WTC11 (cell line): Measurements from ENCODE around the gene LEUTX. TPM values are rescaled to one million over a fixed set of nuclear protein-coding genes. Genes with fewer than 3 reads are reported as not detected.

Experiments used
- ATAC-seq: fragments of 200-7000 bp; cut with Tn5 transposase; 2 replicates; pipeline ENCODE4 v1.10.0; 2021; ENCODE audit warnings: mild to moderate bottlenecking, moderate library complexity
- CTCF ChIA-PET: fragments of 300-600 bp; sonication (Branson Sonifier 250); formaldehyde crosslinking; loops from one replicate; lab custom pipeline; 2021; ENCODE audit warnings: antibody characterized with exemption; lab: Charles Lee
- POLR2A ChIA-PET: fragments of 350-600 bp; sonication (Branson Sonifier 250); formaldehyde crosslinking; loops from one replicate; lab custom pipeline; 2021; ENCODE audit warnings: antibody characterized with exemption; lab: Charles Lee
- DNase-seq: peaks from one replicate; pipeline ENCODE4 v3.0.0; 2021; ENCODE audit warnings: low spot score
- H3K27ac Mint-ChIP-seq: 2 replicates; pipeline ENCODE4 v1.8.0; 2021; ENCODE audit warnings: mixed read lengths
- H3K27me3 Mint-ChIP-seq: 2 replicates; pipeline ENCODE4 v1.8.0; 2021; ENCODE audit warnings: low read depth, mild to moderate bottlenecking, moderate library complexity, mixed read lengths
- H3K36me3 Mint-ChIP-seq: 2 replicates; pipeline ENCODE4 v1.8.0; 2021; ENCODE audit warnings: mixed read lengths
- H3K4me1 Mint-ChIP-seq: 2 replicates; pipeline ENCODE4 v1.8.0; 2022; ENCODE audit warnings: mixed read lengths
- H3K4me3 Mint-ChIP-seq: 2 replicates; pipeline ENCODE4 v1.8.0; 2021; ENCODE audit warnings: mild to moderate bottlenecking, moderate library complexity, mixed read lengths
- H3K9me3 Mint-ChIP-seq: 2 replicates; pipeline ENCODE4 v1.8.0; 2021; ENCODE audit warnings: mixed read lengths
- ATF2 ChIP-seq: sonication (generic); formaldehyde crosslinking; IDR thresholded peaks from 2 replicates; pipeline ENCODE4 v1.8.1; 2022; ENCODE audit warnings: low read depth, missing genetic modification reagents, borderline replicate concordance
- ATF3 ChIP-seq: sonication (generic); formaldehyde crosslinking; conservative IDR thresholded peaks from 2 replicates; pipeline ENCODE4 v1.8.1; 2022; ENCODE audit warnings: mild to moderate bottlenecking, missing genetic modification reagents
- ATF6 ChIP-seq: sonication (generic); formaldehyde crosslinking; IDR thresholded peaks from 2 replicates; pipeline ENCODE4 v1.8.1; 2023; ENCODE audit warnings: mild to moderate bottlenecking, missing genetic modification reagents
- ERG ChIP-seq: fragments of 250-450 bp; sonication (Bioruptor Pico); IDR thresholded peaks from 2 replicates; pipeline ENCODE4 v1.8.0; 2021; ENCODE audit warnings: mild to moderate bottlenecking
- IRF1 ChIP-seq: sonication (generic); formaldehyde crosslinking; IDR thresholded peaks from 2 replicates; pipeline ENCODE4 v1.8.0; 2023; ENCODE audit warnings: missing genetic modification reagents
- IRF2 ChIP-seq: sonication (generic); formaldehyde crosslinking; IDR thresholded peaks from 2 replicates; pipeline ENCODE4 v1.8.0; 2022; ENCODE audit warnings: low read depth, missing genetic modification reagents, borderline replicate concordance
- KAT7 ChIP-seq: sonication (generic); formaldehyde crosslinking; IDR thresholded peaks from 2 replicates; pipeline ENCODE4 v1.8.1; 2023; ENCODE audit warnings: missing genetic modification reagents, mild to moderate bottlenecking, borderline replicate concordance
- MXD4 ChIP-seq: fragments of 250-450 bp; sonication (Bioruptor Pico); IDR thresholded peaks from 2 replicates; pipeline ENCODE4 v1.8.0; 2021; ENCODE audit warnings: mild to moderate bottlenecking, moderate library complexity, borderline replicate concordance
- MYBL2 ChIP-seq: sonication (generic); formaldehyde crosslinking; IDR thresholded peaks from 2 replicates; pipeline ENCODE4 v1.8.1; 2023; ENCODE audit warnings: mild to moderate bottlenecking, moderate library complexity, missing genetic modification reagents
- NR3C1 ChIP-seq: sonication (generic); formaldehyde crosslinking; conservative IDR thresholded peaks from 2 replicates; pipeline ENCODE4 v1.8.1; 2023; ENCODE audit warnings: low read depth, mild to moderate bottlenecking, missing genetic modification reagents
- TEAD4 ChIP-seq: sonication (generic); formaldehyde crosslinking; IDR thresholded peaks from 2 replicates; pipeline ENCODE4 v1.8.0; 2022; ENCODE audit warnings: mild to moderate bottlenecking, missing genetic modification reagents
- USF1 ChIP-seq: sonication (generic); formaldehyde crosslinking; IDR thresholded peaks from 2 replicates; pipeline ENCODE4 v1.8.0; 2022; ENCODE audit warnings: mild to moderate bottlenecking, missing genetic modification reagents
- ZNF263 ChIP-seq: sonication (generic); formaldehyde crosslinking; IDR thresholded peaks from 2 replicates; pipeline ENCODE4 v1.8.1; 2022; ENCODE audit warnings: low read depth, mild to moderate bottlenecking, moderate library complexity, missing genetic modification reagents
- ZNF317 ChIP-seq: sonication (generic); formaldehyde crosslinking; IDR thresholded peaks from 2 replicates; pipeline ENCODE4 v1.8.1; 2023; ENCODE audit warnings: low read depth, mild to moderate bottlenecking, moderate library complexity, missing genetic modification reagents, borderline replicate concordance
- total RNA-seq: library from RNA; stranded (reverse); gene quantifications from 3 replicates; pipeline ENCODE4 v1.2.3, GENCODE V29; 2021

LEUTX gene
- total RNA-seq, 1 experiment from 2014 or later = not detected

- H3K27ac Mint-ChIP-seq = no peak overlapping the region
- TF ChIP-seq NR3C1 (no peak), ATF3 (no peak), KAT7 (CRISPR knock-in tag) (no peak)
- H3K4me3 Mint-ChIP-seq = no peak overlapping the region
- H3K9me3 Mint-ChIP-seq = no peaks in the 10 kb centered on the region
- no peaks in the 10 kb centered on the region for H3K4me1 Mint-ChIP-seq
- ATAC-seq (no peak), DNase-seq (no peak)
- ChIA-PET CTCF (interaction anchor here (0.8 to 2.0 kb wide), 4 partner anchors 9 to 33 kb away, joined by 3 to 6 read pairs (median 4); partner anchors contain the start of gene DYRK1B), POLR2A (interaction anchor here (1.4 to 1.6 kb wide), 2 partner anchors 8 to 30 kb away, joined by 3 to 14 read pairs; partner anchors contain the start of gene DYRK1B)
- H3K27me3 Mint-ChIP-seq = no peaks in the 10 kb centered on the region
- H3K36me3 Mint-ChIP-seq = peaks cover 15% of the 10 kb centered on the region
Observed at GRCh38 chr19:39825531-39826076, 47.0 kb downstream of the LEUTX start.

GRCh38 chr19:39826311-39826945 lies 47.8 kb downstream of the LEUTX start:
- H3K4me1 Mint-ChIP-seq = no peaks in the 10 kb centered on the region
- H3K9me3 Mint-ChIP-seq = no peaks in the 10 kb centered on the region
- H3K27ac Mint-ChIP-seq = no peak overlapping the region
- H3K36me3 Mint-ChIP-seq = peaks cover 18% of the 10 kb centered on the region
- no peak overlapping the region for H3K4me3 Mint-ChIP-seq
- CTCF ChIA-PET = interaction anchor here (1.5 to 2.0 kb wide), 2 partner anchors 16 to 33 kb away, joined by 4 to 6 read pairs; no protein-coding TSS in a partner anchor
- no peak for DNase-seq
- no peaks in the 10 kb centered on the region for H3K27me3 Mint-ChIP-seq
- TF ChIP-seq ATF6 (no peak), ZNF317 (CRISPR knock-in tag) (no peak), ZNF263 (CRISPR knock-in tag) (no peak), MXD4 (CRISPR knock-in tag) (no peak), ERG (CRISPR knock-in tag) (no peak), KAT7 (CRISPR knock-in tag) (no peak), ATF2 (no peak), TEAD4 (CRISPR knock-in tag) (no peak), USF1 (CRISPR knock-in tag) (no peak), IRF2 (CRISPR knock-in tag) (no peak), IRF1 (no peak), MYBL2 (no peak)
- TF ChIP-seq, all 79 proteins: peak for 0
- POLR2A ChIA-PET = interaction anchor here (1.6 kb wide), 1 partner anchor 31 kb away, joined by 3 read pairs; no protein-coding TSS in a partner anchor
- no peak for ATAC-seq
